GM20000 (cell line): Measurements from ENCODE around the gene AK5.

Source experiments
- DNase-seq: peaks from one replicate; pipeline ENCODE4 v3.0.0; 2012; ENCODE audit warnings: low spot score
- TF ChIP-seq, protein P1 (sequence below): IDR thresholded peaks from 2 replicates; pipeline ENCODE4 v1.5.1; 2012; ENCODE audit warnings: mild to moderate bottlenecking, control low read depth; ENCODE audit errors: extremely low read depth, missing control alignments

Gene AK5

DNA sequence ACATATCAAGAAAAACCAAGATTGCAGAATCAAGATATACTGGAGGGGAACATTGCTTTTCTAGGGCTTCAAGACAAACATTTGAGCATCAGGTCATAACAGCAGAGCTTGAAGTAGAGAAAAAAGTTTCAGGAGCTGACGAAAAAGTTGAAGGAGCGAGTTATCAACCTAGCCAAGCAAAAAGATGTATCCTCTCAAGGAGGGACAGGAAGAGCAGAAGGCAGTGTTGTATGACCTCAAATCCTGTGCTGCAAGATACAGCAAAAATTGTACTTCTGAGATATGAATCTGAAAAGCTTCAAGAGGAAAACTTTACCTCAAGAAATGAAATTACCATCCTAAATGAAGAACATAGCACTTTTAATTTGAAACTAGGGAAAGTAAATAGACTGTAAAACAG, 153.1 kb downstream of the AK5 start:
- no peak for DNase-seq
- TF ChIP-seq, protein P1, sequence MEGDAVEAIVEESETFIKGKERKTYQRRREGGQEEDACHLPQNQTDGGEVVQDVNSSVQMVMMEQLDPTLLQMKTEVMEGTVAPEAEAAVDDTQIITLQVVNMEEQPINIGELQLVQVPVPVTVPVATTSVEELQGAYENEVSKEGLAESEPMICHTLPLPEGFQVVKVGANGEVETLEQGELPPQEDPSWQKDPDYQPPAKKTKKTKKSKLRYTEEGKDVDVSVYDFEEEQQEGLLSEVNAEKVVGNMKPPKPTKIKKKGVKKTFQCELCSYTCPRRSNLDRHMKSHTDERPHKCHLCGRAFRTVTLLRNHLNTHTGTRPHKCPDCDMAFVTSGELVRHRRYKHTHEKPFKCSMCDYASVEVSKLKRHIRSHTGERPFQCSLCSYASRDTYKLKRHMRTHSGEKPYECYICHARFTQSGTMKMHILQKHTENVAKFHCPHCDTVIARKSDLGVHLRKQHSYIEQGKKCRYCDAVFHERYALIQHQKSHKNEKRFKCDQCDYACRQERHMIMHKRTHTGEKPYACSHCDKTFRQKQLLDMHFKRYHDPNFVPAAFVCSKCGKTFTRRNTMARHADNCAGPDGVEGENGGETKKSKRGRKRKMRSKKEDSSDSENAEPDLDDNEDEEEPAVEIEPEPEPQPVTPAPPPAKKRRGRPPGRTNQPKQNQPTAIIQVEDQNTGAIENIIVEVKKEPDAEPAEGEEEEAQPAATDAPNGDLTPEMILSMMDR: no peak

GRCh38 chr1:77438236-77438913, 156.6 kb downstream of the AK5 start:
- TF ChIP-seq, protein P1: no peak
- no peak for DNase-seq

DNA sequence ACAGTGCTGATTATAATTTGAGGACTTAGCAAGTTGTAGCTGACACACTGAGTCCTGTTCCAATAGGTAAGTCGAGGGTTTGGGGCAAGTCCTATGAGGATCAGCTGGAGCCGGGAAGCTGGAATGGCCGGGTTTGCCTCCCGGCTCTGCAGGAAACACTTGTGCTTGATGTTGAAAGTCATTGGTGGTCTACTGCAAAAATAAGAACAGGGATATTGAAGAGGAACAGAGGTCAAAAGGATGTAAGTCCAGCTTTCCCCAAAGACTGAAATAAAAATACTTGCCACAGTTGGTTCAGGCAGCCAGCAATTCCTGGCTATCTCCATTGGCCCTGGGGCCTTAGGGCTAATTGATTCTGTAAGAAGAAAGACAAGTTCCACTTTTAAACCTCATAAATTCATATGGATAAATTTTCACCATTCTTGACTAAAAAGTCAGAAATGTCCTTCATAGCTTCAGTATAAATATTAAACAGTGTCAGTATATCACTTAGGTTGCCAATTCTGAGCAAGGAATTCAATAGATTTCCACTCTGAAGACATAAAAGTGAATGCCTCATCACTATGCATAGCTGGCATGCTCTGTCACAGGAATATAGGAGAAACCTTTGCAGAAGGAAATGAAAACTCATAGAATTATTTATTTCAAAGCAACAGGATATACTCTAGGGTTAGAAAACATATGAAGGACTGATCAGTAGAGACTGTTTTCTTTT, 165.2 kb downstream of the AK5 start:
- TF ChIP-seq, protein P1: no peak
- DNase-seq: no peak

DNA sequence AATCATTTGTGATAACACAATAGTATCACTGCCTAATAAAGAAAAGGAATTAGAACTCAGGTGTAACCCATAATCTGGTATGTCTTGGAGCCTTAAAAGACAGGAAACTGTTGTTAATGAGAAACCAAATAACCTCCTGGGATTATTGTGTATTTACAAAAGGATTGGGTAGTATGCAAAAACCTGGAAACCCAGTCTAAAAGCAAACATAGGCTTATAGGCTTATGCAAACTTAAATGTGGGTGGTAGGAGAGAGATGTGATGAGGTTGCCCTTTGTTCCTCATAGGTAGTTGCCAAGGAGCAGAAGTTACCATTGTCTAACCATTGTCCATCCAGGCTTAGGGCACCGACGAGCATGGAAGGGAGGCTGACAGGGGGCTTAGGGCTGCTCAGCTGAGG, 165.8 kb downstream of the AK5 start:
- TF ChIP-seq, protein P1: no peak
- DNase-seq: no peak

DNA sequence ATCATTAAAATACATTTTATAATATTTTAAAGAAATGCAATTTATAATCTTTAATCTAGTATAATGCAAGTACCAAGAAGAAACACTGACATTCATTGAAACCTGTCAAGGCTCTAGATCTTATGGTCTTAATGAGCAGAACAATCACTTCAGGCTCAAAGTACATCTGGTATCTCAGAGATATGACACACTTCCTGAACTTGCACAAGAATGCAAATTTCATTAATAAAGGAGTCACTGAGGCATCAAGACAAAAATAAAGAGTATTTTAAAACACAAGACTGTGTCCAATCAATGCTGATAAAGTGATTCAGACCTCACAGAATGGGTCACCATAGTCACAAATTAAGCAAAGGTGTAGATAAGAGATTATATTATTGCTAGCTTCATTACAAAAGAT, 178.1 kb downstream of the AK5 start:
- no peak for DNase-seq
- TF ChIP-seq, protein P1: no peak

DNA sequence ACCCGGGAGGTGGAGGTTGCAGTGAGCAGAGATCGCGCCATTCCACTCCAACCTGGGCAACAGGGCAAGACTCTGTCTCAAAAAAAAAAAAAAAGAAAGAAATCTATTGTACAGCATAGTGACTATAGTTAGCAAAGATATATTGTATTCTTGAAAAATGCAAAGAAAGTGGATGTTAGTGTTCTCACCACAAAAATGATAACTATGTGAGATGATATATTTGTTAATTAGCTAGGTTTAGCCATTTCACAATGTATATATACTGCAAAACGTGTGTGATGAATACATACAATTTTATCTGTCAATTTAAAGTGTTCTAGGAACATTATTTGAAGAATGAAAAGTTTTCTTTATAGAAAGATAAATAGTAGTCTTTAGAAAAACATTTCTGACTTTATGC, 179.9 kb downstream of the AK5 start:
- TF ChIP-seq, protein P1: no peak
- DNase-seq: no peak

- no peak for DNase-seq
- TF ChIP-seq, protein P1: no peak
Measured at GRCh38 chr1:77463216-77463615, 181.4 kb downstream of the AK5 start.
